Smooth muscle cell (in vitro differentiated cells): ENCODE results near the gene GRIN3A. TPM values are rescaled to one million over a fixed set of nuclear protein-coding genes. Genes with fewer than 3 reads are reported as not detected.

Experiments
- DNase-seq: peaks from one replicate; lab custom pipeline; 2025; ENCODE audit not compliant: unreplicated experiment; lab: John Stamatoyannopoulos, UW
- H2AFZ ChIP-seq: fragments of 200-600 bp; sonication (generic); 2 replicates; pipeline ENCODE4 v1.6.0; 2016; ENCODE audit warnings: antibody characterized with exemption, low read depth, mild to moderate bottlenecking
- H3F3A ChIP-seq: fragments of 200-600 bp; sonication (generic); 2 replicates; pipeline ENCODE4 v1.6.0; 2017; ENCODE audit warnings: antibody characterized with exemption, low read depth
- H3K27ac ChIP-seq: fragments of 200-600 bp; sonication (generic); 2 replicates; pipeline ENCODE4 v1.5.1; 2016; ENCODE audit warnings: low read depth, mild to moderate bottlenecking
- H3K27me3 ChIP-seq: fragments of 200-600 bp; sonication (generic); 2 replicates; pipeline ENCODE4 v1.6.1; 2016; ENCODE audit warnings: low read depth, mild to moderate bottlenecking
- H3K36me3 ChIP-seq: fragments of 200-600 bp; sonication (generic); 2 replicates; pipeline ENCODE4 v1.5.1; 2016; ENCODE audit warnings: low read depth
- H3K4me1 ChIP-seq: fragments of 200-600 bp; sonication (generic); 2 replicates; pipeline ENCODE4 v1.5.1; 2016; ENCODE audit warnings: low read depth
- H3K4me2 ChIP-seq: fragments of 200-600 bp; sonication (generic); 2 replicates; pipeline ENCODE4 v1.6.0; 2016; ENCODE audit warnings: mild to moderate bottlenecking
- H3K4me3 ChIP-seq: fragments of 200-600 bp; sonication (generic); 2 replicates; pipeline ENCODE4 v1.5.1; 2016; ENCODE audit warnings: mild to moderate bottlenecking
- H3K79me2 ChIP-seq: fragments of 200-600 bp; sonication (generic); 2 replicates; pipeline ENCODE4 v1.6.0; 2016; ENCODE audit warnings: low read depth, mild to moderate bottlenecking
- H3K9ac ChIP-seq: fragments of 200-600 bp; sonication (generic); 2 replicates; pipeline ENCODE4 v1.6.0; 2016; ENCODE audit warnings: low read depth
- H3K9me3 ChIP-seq: fragments of 200-600 bp; sonication (generic); replicated peaks from 2 replicates; pipeline ENCODE4 v1.5.1; 2016; ENCODE audit warnings: low read depth
- H4K20me1 ChIP-seq: fragments of 200-600 bp; sonication (generic); 2 replicates; pipeline ENCODE4 v1.6.0; 2016; ENCODE audit warnings: low read depth
- CTCF ChIP-seq: fragments of 200-600 bp; sonication (generic); IDR thresholded peaks from 2 replicates; pipeline ENCODE4 v1.5.1; 2017; ENCODE audit warnings: borderline replicate concordance, mild to moderate bottlenecking, antibody characterized with exemption; ENCODE audit not compliant: insufficient read depth, poor library complexity, severe bottlenecking
- WGBS: methylation state at CpG from one replicate; pipeline ENCODE4 v1.1.7; 2016; ENCODE audit warnings: low lambda C conversion rate; 5-methylcytosine and 5-hydroxymethylcytosine counted together
- polyA plus RNA-seq: library from polyadenylated mRNA; unstranded; fragments of >200 nt; fragmentation: Nextera tagmentation; extraction: Ambion mirVana; gene quantifications from 2 replicates; pipeline ENCODE4 v1.2.1, GENCODE V29; 2016
- total RNA-seq: library from RNA; depleted of rRNA; stranded (reverse); fragments of >200 nt; gene quantifications from 2 replicates; pipeline ENCODE4 v1.2.3, GENCODE V29; 2014

Gene GRIN3A
- total and polyA plus RNA-seq, 2 experiments from 2014 or later, result 0.07 TPM; not detected in 1

GRCh38 chr9:101758304-101758930, 20.0 kb upstream of the GRIN3A start:
- no peak for DNase-seq
- Histone ChIP-seq H3K9me3 (no peaks in the 10 kb centered on the region), H3K4me2 (no peak overlapping the region), H3F3A (no peaks in the 10 kb centered on the region), H4K20me1 (no peaks in the 10 kb centered on the region), H2AFZ (no peak overlapping the region), H3K36me3 (no peaks in the 10 kb centered on the region), H3K27me3 (peaks cover 4% of the 10 kb centered on the region), H3K4me3 (no peak overlapping the region), H3K27ac (no peak overlapping the region), H3K4me1 (no peaks in the 10 kb centered on the region), H3K9ac (no peak overlapping the region), H3K79me2 (no peaks in the 10 kb centered on the region)
- 60% methylated on average over 2 of the region's 2 CpGs for WGBS
- no peak for TF ChIP-seq CTCF

GRCh38 chr9:101753716-101754115, 15.3 kb upstream of the GRIN3A start:
- no peak for TF ChIP-seq CTCF
- H3F3A ChIP-seq, result no peaks in the 10 kb centered on the region
- no peaks in the 10 kb centered on the region for H3K4me1 ChIP-seq
- H3K27ac ChIP-seq, result no peak overlapping the region
- H3K27me3 ChIP-seq, result peaks cover 2% of the 10 kb centered on the region
- H3K79me2 ChIP-seq, result no peaks in the 10 kb centered on the region
- H3K9me3 ChIP-seq, result no peaks in the 10 kb centered on the region
- WGBS, result 89% methylated on average over 5 of the region's 5 CpGs
- no peak for DNase-seq
- H3K4me3 ChIP-seq, result no peak overlapping the region
- H3K9ac ChIP-seq, result no peak overlapping the region
- H3K4me2 ChIP-seq, result no peak overlapping the region
- no peak overlapping the region for H2AFZ ChIP-seq
- H4K20me1 ChIP-seq, result no peaks in the 10 kb centered on the region
- no peaks in the 10 kb centered on the region for H3K36me3 ChIP-seq

GRCh38 chr9:101751895-101752294, 13.4 kb upstream of the GRIN3A start:
- 87% methylated on average over 2 of the region's 2 CpGs for WGBS

More at GRCh38 chr9:101751895-101752294, 13.4 kb upstream of the GRIN3A start:
- no peaks in the 10 kb centered on the region for H3K4me1 ChIP-seq
- no peaks in the 10 kb centered on the region for H3F3A ChIP-seq
- H3K9ac ChIP-seq, result no peak overlapping the region
- H3K4me2 ChIP-seq, result no peak overlapping the region
- no peaks in the 10 kb centered on the region for H3K36me3 ChIP-seq
- no peak overlapping the region for H2AFZ ChIP-seq
- no peaks in the 10 kb centered on the region for H4K20me1 ChIP-seq
- no peaks in the 10 kb centered on the region for H3K79me2 ChIP-seq
- no peaks in the 10 kb centered on the region for H3K27me3 ChIP-seq
- no peaks in the 10 kb centered on the region for H3K9me3 ChIP-seq
- no peak overlapping the region for H3K27ac ChIP-seq
- no peak for TF ChIP-seq CTCF
- H3K4me3 ChIP-seq, result no peak overlapping the region
- no peak for DNase-seq
